GM21423 (cell line): ENCODE data around the gene CCDC158.
"Not testable (repeated sequence)": the region's sequence is repeated elsewhere in the genome, so short reads cannot be mapped to it uniquely, and the experiment has no call there.

Experiments
- ATAC-seq: cut with Tn5 transposase; IDR thresholded peaks from one replicate; pipeline ENCODE4 v1.9.1; 2021; ENCODE audit warnings: mild to moderate bottlenecking, moderate library complexity; ENCODE audit not compliant: unreplicated experiment

CCDC158 gene

GRCh38 chr4:76312457-76312856 lies 108.5 kb downstream of the CCDC158 start:
- ATAC-seq, result no peak

- ATAC-seq, result no peak
Measured at GRCh38 chr4:76311896-76312331, 109.0 kb downstream of the CCDC158 start.

DNA sequence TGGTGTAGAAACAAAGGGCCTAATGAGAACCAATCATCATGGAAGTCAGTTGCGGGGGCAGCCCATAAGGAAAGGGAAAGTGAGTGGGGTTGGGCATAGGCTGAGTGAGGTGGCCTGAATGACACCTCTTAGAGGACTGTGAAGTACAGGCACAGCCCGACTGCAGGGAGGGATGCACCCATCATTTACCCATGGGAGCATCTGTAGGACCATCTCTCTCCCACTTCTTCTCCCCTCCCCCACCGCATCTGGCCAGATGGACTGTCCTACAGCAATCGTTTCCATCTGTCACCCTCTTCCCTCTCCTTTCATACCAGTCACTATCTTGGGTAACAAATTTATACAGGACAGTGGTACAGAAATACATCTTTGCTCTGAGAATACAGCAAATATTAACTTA lies 110.3 kb downstream of the CCDC158 start:
- no peak for ATAC-seq

DNA sequence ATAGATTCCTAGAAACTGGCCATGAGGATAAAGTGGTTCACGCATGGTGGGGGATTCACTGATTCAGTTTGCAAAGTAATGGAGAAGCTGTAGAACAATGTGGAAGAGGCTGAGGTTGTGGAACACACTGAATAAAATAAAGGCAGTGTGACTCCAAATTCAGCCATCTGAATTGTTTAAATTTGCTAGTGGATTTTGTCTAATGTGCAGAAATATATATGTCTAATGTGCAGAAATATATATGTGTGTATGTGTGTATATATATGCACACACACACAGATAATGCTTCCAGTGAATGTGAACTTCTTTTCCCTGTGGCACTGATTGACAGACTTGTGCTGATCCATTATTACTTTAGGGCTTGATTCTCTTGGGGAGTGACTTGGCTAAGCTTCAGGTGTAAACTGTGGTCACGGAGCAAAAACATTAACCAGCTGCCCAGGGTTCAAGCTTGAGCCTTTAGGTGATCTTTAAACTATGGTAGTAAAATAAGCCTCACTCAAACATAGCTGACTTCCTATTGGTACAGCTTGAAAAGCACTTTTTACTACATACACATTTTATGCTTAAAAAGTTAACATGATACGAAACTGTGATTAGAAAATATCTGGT lies 110.9 kb downstream of the CCDC158 start:
- ATAC-seq, result no peak

DNA sequence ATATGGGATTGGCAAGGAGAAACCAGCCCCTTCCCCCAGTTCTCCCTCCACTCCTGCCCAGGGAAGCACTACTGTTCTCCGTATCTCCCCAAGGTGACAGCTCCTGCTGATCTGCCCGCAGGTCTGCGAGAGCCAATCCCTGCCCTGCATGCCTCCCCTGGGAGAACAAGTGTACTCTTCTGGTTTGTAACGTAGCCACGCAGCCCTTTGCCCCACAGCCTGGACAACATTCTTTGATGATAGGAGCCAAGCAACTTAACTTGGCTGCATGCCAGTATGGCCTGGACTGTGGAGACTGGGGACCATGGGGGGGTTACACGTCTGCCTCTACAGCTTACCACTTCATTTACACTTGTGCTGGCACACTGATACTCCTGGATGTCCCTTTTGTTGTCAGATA lies 112.4 kb downstream of the CCDC158 start:
- ATAC-seq, result no peak

GRCh38 chr4:76307660-76308014 lies 113.3 kb downstream of the CCDC158 start:
- no peak for ATAC-seq

DNA sequence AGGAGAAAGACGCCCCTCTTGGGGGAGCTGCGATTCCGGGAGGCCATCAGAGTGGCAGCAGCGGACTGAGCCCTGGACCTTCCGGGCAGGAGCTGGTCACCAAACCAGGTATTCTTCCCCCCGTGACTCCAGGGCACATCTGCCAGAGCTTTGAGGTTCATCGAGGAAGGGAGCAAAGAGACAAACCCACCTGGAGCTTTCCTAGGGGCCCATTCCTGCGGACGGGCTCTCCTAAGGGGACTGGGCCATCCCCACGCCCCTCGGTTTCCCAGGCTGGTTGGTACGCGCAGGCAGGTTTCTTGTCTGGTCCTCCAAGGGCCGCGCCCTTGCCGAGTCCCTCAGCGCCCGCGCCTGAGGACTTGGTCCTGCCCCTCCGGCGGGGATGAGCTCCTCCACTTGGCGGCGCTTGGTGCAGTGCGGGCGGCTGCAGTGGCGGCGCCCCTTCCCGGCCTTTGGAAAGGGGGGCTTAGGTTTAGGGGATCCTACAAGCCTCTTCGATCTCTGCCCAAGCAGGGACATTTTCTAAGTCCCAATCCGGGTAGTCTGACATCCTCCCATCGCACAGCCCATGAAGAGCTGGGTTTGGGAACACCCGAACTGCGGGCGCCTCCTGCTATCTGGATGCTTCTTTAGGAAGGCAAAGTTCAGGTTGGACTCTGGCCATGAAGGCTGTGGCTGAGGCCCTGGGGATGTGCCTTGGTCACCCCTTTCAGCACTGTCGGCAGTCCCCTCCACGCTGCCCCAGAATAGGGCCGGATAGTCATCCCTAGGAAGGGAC lies 113.9 kb downstream of the CCDC158 start:
- no peak for ATAC-seq

DNA sequence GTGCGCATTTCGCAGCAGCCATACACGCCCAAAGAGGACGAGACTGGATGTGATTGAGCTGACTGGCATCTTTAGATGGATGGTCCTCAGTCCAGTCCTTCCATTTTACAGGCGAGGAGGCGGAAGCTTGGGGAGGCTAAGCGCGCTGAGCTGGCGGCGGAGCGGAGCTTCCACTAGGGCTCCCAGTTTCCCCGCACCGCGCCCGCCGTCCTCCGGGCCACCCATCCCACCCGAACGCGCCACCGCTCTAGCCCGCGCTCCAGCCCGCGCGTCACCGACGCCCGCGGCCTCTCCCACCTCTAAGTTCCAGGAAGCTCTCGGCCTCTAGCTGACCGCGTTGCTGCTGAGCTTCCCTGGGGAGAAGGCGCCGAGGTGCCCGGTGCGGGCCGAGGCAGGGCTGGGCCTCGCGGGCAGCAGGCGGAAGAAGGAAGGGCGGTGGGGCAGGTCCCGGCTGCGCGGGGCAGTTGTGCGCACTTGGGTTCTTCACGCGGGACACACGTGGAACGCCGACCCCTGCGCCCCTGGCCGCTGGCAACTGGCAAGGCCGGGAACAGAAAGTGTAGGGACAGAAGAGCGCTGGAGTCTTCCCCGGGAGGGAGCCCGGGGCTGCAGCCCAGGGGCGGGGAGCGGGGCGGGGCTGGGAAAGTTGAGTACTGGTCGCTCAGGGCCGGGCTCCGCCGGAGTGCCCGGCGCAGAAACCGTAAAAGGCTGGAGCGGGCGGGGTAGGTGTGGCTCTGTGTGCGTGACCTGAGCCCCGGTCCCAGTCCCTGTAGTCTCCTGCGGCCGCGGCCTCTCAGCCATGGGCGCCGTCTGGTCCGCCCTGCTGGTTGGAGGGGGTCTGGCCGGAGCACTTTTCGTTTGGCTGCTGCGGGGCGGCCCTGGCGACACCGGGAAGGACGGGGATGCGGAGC lies 114.7 kb downstream of the CCDC158 start, which contains the start of gene STBD1:
TSS of gene STBD1 (plus strand) at position 763 of the 911 bp plus-strand sequence. CDS start at position 800, 37 bp downstream.
- peak; percentile 33 for ATAC-seq

DNA sequence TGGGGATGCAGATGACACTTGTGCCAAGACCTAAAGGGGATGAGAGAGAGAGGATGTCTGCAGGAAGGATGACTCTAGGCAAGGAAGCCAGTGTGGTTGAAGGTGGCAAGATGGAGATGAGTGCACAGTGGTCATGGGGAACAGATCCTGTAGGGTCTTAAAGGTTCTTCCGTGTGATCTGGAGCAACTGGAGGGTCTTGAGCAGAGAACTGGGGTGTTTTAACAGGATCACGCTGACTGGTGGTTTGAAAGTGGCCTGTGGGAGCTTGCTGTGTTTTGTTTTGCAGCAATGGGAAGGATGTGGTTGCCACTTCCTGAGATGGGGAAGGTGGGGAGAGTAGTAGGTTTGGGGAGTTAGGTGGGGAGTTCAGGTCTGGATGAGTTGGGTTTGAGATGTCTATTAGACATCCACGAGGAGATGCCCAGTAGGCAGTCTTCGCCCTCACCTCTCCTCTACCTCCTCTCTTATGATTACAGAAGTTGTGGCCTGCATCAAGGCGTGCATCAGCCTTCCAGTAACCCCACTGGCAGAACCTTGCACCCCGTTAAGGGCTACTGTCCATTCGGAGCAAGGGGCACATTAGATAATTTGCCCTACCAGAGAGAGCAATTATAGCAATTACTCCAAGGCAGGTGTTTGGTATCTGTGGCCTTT lies 115.8 kb downstream of the CCDC158 start:
- ATAC-seq, result no peak

- ATAC-seq, result no peak
Measured at GRCh38 chr4:76302826-76303438, 118.0 kb downstream of the CCDC158 start.

GRCh38 chr4:76301775-76302162 lies 119.2 kb downstream of the CCDC158 start:
- no peak for ATAC-seq

DNA sequence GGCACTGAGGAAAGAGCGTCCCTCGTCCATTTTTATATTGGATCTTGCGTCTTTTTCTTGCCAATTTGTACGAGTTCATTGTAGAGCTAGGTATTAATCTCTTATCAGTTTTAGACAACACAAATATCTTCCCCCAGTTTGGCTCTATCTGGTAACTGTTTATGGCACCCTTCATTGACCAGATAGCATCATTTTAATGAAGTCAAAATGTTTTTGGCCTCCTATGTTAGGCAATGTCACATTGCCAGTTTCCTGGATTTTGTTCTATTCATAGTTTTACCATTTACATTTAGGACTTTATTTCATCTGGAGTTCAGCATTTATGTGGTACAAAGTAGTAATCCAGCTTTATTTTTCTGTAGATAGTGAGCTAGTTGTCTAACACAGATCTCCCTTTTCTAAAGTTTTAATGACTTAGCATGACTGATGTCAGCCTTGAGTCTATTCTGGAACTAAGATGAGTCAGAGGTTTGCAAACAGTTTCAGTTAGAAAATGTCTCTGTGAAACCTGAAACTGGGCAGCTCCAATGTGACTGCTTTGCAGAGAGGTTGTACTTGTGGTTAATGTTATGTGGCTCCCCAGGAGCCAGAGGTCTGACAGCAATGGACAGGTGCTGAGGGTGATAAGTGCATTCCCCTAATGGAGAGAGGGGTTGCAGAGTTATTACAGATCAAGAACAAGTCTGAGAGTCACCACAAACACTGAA lies 119.7 kb downstream of the CCDC158 start:
- ATAC-seq, result peak; percentile 99

DNA sequence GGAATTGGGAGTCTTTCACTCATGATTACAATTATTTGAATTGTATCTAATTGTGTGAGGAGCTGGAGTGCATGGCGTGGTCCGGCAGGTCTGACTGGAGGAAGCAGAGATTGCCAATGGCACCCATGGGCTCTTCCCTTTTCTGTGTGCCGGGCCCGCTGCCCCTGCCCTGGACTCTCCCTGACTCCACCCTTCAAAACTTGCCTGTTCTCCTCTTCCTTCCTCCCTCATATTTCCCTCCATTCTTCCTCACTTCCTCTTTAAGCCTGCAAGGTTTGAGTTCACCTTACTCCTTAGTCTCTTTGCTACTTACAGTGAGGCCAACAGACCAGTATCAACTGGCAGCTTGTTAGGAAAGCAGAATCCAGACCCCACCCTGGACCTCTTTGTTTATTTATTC lies 120.9 kb downstream of the CCDC158 start:
- ATAC-seq, result no peak

- no peak for ATAC-seq
Measured at GRCh38 chr4:76298227-76298626, 122.7 kb downstream of the CCDC158 start.

- no peak for ATAC-seq
Measured at GRCh38 chr4:76296286-76296820, 124.6 kb downstream of the CCDC158 start.

DNA sequence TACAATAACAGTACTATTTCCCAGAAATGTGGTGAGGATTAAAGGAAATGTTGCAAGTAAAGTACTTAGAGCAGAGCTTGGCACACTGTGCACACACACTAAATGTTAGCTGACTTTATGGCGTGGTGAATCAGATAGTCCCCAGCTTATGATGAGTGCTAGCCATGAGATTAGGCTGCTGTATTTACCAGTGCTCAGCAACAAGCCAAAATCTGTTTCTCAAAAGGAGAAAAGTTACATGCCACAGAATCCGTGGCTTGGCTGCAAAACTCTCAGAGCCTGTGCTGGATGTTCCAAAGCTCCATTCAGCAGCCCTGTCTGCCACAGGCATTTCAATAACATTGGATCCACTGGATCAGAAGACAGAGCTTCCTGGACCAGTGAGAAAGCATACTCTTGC lies 127.2 kb downstream of the CCDC158 start:
- ATAC-seq, result no peak

- no peak for ATAC-seq
Measured at GRCh38 chr4:76292730-76293129, 128.2 kb downstream of the CCDC158 start.

- ATAC-seq, result not testable (repeated sequence)
Measured at GRCh38 chr4:76287811-76288210, 133.1 kb downstream of the CCDC158 start.

DNA sequence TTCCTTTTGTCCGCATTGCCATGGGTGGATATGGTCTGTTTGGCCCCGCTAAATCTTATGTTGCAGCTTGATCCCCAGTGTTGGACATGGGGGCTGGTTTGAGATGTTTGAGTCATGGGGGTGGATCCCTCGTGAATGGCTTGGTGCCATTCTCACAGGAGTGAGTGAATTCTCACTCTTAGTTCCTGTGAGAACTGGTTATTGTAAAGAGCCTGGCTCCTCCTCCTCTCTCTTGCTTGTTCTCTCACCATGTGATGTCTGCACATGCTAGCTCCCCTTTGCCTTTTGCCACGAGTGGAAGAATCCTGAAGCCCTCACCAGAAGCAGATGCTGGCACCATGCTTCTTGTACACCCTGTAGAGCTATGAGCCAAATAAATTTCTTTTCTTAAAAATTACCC lies 137.0 kb downstream of the CCDC158 start:
- ATAC-seq, result no peak
